K562 (cell line): Measurements from ENCODE around the gene NFKBIB. TPM values are rescaled to one million over a fixed set of nuclear protein-coding genes. Genes with fewer than 3 reads are reported as not detected.

Experiments used
- ATAC-seq: fragments of 200-7000 bp; cut with Tn5 transposase; 3 replicates; pipeline ENCODE4 v1.9.1; 2020; ENCODE audit warnings: moderate library complexity
- BruUV-seq: library from RNA; stranded (reverse); fragments of 400-500 nt; replicated peaks from 2 replicates; lab custom pipeline; 2021; lab: Mats Ljungman, UMichigan
- CTCF ChIA-PET: fragments of 300-600 bp; formaldehyde crosslinking; extraction: SDS; loops from one replicate; lab custom pipeline; 2021; ENCODE audit warnings: low intra/inter-chr PET ratio; lab: Yijun Ruan, JAX
- POLR2A ChIA-PET: fragments of 300-600, 350-650 bp; sonication (Branson Sonifier 250); formaldehyde crosslinking; extraction: SDS; loops from one replicate; lab custom pipeline; 2021; ENCODE audit warnings: antibody characterized with exemption, inconsistent platforms; lab: Yijun Ruan, JAX
- DNase-seq, 4 experiments: peaks; one replicate each; pipeline versions ENCODE4 v3.0.0 to v3.0.0-alpha.2; 2011 to 2018; ENCODE audit warnings: low spot score in 3 of 4, mixed read lengths in 3 of 4; ENCODE audit errors: extremely low read depth in 1 of 4
- FAIRE-seq: peaks from 2 replicates; lab custom pipeline; 2011; peaks lifted over from hg19 to GRCh38; lab: Jason Lieb, UNC
- H2AFZ ChIP-seq: 2 replicates; pipeline ENCODE4 v1.6.0; 2011; ENCODE audit warnings: low read depth, low read length, control low read depth, inconsistent platforms
- H3K27ac ChIP-seq: fragments of 200-600 bp; 3 replicates; pipeline ENCODE4 v1.8.0; 2011; ENCODE audit warnings: low read depth, mild to moderate bottlenecking, control low read depth, inconsistent platforms, low read length, moderate library complexity, mixed read lengths; ENCODE audit errors: extremely low read depth
- H3K27me3 ChIP-seq, 2 experiments: fragments of 300-600 bp in 1 of 2; 2 replicates in 1 of 2; 3 replicates in 1 of 2; pipeline versions ENCODE4 v1.6.0 to v1.8.0; 2011; ENCODE audit warnings: inconsistent platforms in 2 of 2, low read length in 2 of 2, mild to moderate bottlenecking in 1 of 2, mixed read lengths in 1 of 2, moderate library complexity in 1 of 2; ENCODE audit not compliant: control insufficient read depth in 2 of 2, insufficient read depth in 2 of 2
- H3K36me3 ChIP-seq: fragments of 300-600 bp; 3 replicates; pipeline ENCODE4 v1.8.0; 2011; ENCODE audit warnings: mild to moderate bottlenecking, low read length, inconsistent platforms; ENCODE audit not compliant: control insufficient read depth, insufficient read depth
- H3K4me1 ChIP-seq, 2 experiments: fragments of 200-600 bp in 1 of 2; replicated peaks in 1 of 2; 2 replicates in 1 of 2; 3 replicates in 1 of 2; pipeline versions ENCODE4 v1.5.1 to v1.8.0; 2011; ENCODE audit warnings: inconsistent platforms in 2 of 2, low read length in 2 of 2, mild to moderate bottlenecking in 1 of 2, mixed read lengths in 1 of 2, moderate library complexity in 1 of 2; ENCODE audit not compliant: control insufficient read depth in 2 of 2, insufficient read depth in 2 of 2
- H3K4me2 ChIP-seq: 2 replicates; pipeline ENCODE4 v1.6.1; 2011; ENCODE audit warnings: low read length, control low read depth, inconsistent platforms, mixed read lengths; ENCODE audit not compliant: insufficient read depth
- H3K4me3 ChIP-seq: fragments of 200-600 bp; sonication (generic), shearing (Covaris generic); 2 replicates; pipeline ENCODE4 v1.5.1; 2016; ENCODE audit warnings: control low read depth, inconsistent platforms
- H3K79me2 ChIP-seq: fragments of 200-600 bp; 3 replicates; pipeline ENCODE4 v1.8.0; 2011; ENCODE audit warnings: low read length, inconsistent platforms; ENCODE audit not compliant: control insufficient read depth, insufficient read depth
- H3K9ac ChIP-seq, 2 experiments: 2 replicates each; pipeline versions ENCODE4 v1.6.0 to v1.6.1; 2011; ENCODE audit warnings: low read depth in 2 of 2, low read length in 2 of 2, control low read depth in 1 of 2, inconsistent platforms in 1 of 2, mild to moderate bottlenecking in 1 of 2, mixed read lengths in 1 of 2; ENCODE audit not compliant: insufficient read depth in 1 of 2
- H3K9me1 ChIP-seq: one replicate; pipeline ENCODE4 v1.6.0; 2011; ENCODE audit warnings: inconsistent platforms, mild to moderate bottlenecking, low read length, moderate library complexity; ENCODE audit not compliant: control insufficient read depth, insufficient read depth
- H3K9me3 ChIP-seq: replicated peaks from 2 replicates; pipeline ENCODE4 v1.5.1; 2011; ENCODE audit warnings: low read depth, low read length, inconsistent platforms; ENCODE audit not compliant: control insufficient read depth, insufficient read depth
- H4K20me1 ChIP-seq: replicated peaks from 2 replicates; pipeline ENCODE4 v1.6.1; 2011; ENCODE audit warnings: low read length, inconsistent platforms, mixed read lengths; ENCODE audit not compliant: control insufficient read depth, insufficient read depth
- ASH1L ChIP-seq: fragments of 450-650 bp; IDR thresholded peaks from 2 replicates; pipeline ENCODE4 v1.6.1; 2018; ENCODE audit warnings: borderline replicate concordance, mild to moderate bottlenecking, low read depth; ENCODE audit not compliant: partially characterized antibody
- CBFA2T3 ChIP-seq: fragments of 450-650 bp; IDR thresholded peaks from 2 replicates; pipeline ENCODE4 v1.6.1; 2017
- CGGBP1 ChIP-seq: fragments of 250-450 bp; sonication (Bioruptor Pico); IDR thresholded peaks from 2 replicates; pipeline ENCODE4 v1.9.0; 2021; ENCODE audit warnings: mild to moderate bottlenecking
- CHD2 ChIP-seq: IDR thresholded peaks from 2 replicates; pipeline ENCODE4 v1.6.1; 2011; ENCODE audit warnings: low read depth, low read length
- CREM ChIP-seq: IDR thresholded peaks from 2 replicates; pipeline ENCODE4 v1.6.1; 2014; ENCODE audit warnings: antibody characterized with exemption, low read depth
- EGR1 ChIP-seq: fragments of 450-650 bp; conservative IDR thresholded peaks from 2 replicates; pipeline ENCODE4 v1.6.1; 2017; ENCODE audit warnings: mild to moderate bottlenecking
- ETV1 ChIP-seq: fragments of 450-650 bp; conservative IDR thresholded peaks from 2 replicates; pipeline ENCODE4 v1.6.1; 2016; ENCODE audit warnings: missing genetic modification characterization, control low read depth, low read depth, missing compliant biosample characterization
- GTF2E2 ChIP-seq: fragments of 200-800 bp; sonication (Bioruptor generic); IDR thresholded peaks from 2 replicates; pipeline ENCODE4 v1.6.1; 2016; ENCODE audit warnings: missing genetic modification characterization, missing compliant biosample characterization
- RBM14 ChIP-seq: fragments of 200-400 bp; formaldehyde crosslinking; IDR thresholded peaks from 2 replicates; pipeline ENCODE4 v1.6.1; 2018; ENCODE audit warnings: low read depth, mild to moderate bottlenecking, low read length, moderate library complexity, borderline replicate concordance; ENCODE audit not compliant: insufficient read depth
- RBM25 ChIP-seq: fragments of 200-400 bp; formaldehyde crosslinking; IDR thresholded peaks from 2 replicates; pipeline ENCODE4 v1.6.1; 2018; ENCODE audit warnings: low read length, low read depth, moderate library complexity; ENCODE audit not compliant: severe bottlenecking
- SFPQ ChIP-seq: fragments of 200-400 bp; formaldehyde crosslinking; IDR thresholded peaks from 2 replicates; pipeline ENCODE4 v1.6.1; 2017; ENCODE audit warnings: mild to moderate bottlenecking, low read depth, low read length, moderate library complexity
- THRB ChIP-seq: fragments of 450-650 bp; formaldehyde crosslinking; conservative IDR thresholded peaks from 2 replicates; pipeline ENCODE4 v1.4.0; 2022; ENCODE audit warnings: mild to moderate bottlenecking, missing genetic modification characterization
- USF2 ChIP-seq: sonication (generic); formaldehyde crosslinking; IDR thresholded peaks from 2 replicates; pipeline ENCODE4 v1.5.0; 2020; ENCODE audit warnings: missing genetic modification reagents
- ZBTB1 ChIP-seq: sonication (generic); formaldehyde crosslinking; IDR thresholded peaks from 2 replicates; pipeline ENCODE4 v1.8.1; 2023; ENCODE audit warnings: missing genetic modification reagents, low read depth, mild to moderate bottlenecking, borderline replicate concordance
- WGBS: fragments of 100-300 bp; shearing (Covaris generic); methylation state at CpG from one replicate; pipeline ENCODE4 v1.1.6; 2016; ENCODE audit warnings: low coverage, mixed read lengths; ENCODE audit not compliant: insufficient coverage; ENCODE audit errors: missing lambda C conversion rate; 5-methylcytosine and 5-hydroxymethylcytosine counted together
- in situ Hi-C: fragments of 300-500 bp; cut with MboI; formaldehyde crosslinking; loops from 4 replicates; pipeline ENCODE4 v1.15.0; 2018; ENCODE audit warnings: inconsistent platforms, mixed read lengths
- intact Hi-C: fragments of 100-400 bp; cut with micrococcal nuclease; formaldehyde crosslinking; loops from 2 replicates; pipeline ENCODE4 v1.14.2; 2022
- polyA plus RNA-seq, 8 experiments: library from polyadenylated mRNA; depleted of rRNA in 4 of 8; stranded (reverse) in 5 of 8; unstranded in 3 of 8; fragments of >200 nt; fragmentation: Nextera tagmentation in 2 of 8; fragmentation: Illumina TruSeq in 1 of 8; extraction: Ambion mirVana in 2 of 8; extraction: Trizol in 1 of 8; gene quantifications; 2 replicates each; pipeline versions ENCODE4 v1.2.1 to v1.2.3, GENCODE V29; 2011 to 2014; ENCODE audit warnings: inconsistent platforms in 1 of 8, missing spikeins in 1 of 8
- total RNA-seq, 7 experiments: library from RNA; depleted of rRNA in 6 of 7; stranded (reverse); fragments of >200 nt in 6 of 7; fragmentation: Illumina TruSeq in 2 of 7; extraction: Trizol in 2 of 7; gene quantifications; 2 replicates each; pipeline versions ENCODE4 v1.2.1 to v1.2.3, GENCODE V29; 2011 to 2021; ENCODE audit warnings: low replicate concordance in 1 of 7

Gene NFKBIB
- total and polyA plus RNA-seq, 9 of the 15 experiments (the other 6 are each of a cell fraction or from before 2014, with no cell fraction given): 1.5 to 44.9 (median 10.4) TPM

GRCh38 chr19:38921420-38922274 lies 21.9 kb downstream of the NFKBIB start (continued):
- TF ChIP-seq RBM14: no peak
- TF ChIP-seq GTF2E2 (tag): no peak
- no peak for TF ChIP-seq CGGBP1
- TF ChIP-seq RBM25: peak; percentile 79
- TF ChIP-seq THRB (CRISPR knock-in tag): no peak
- TF ChIP-seq, all 486 proteins: peak for 3

GRCh38 chr19:38922482-38922881 lies 22.7 kb downstream of the NFKBIB start:
- WGBS: 59% methylated on average over 5 of the region's 5 CpGs

More at GRCh38 chr19:38922482-38922881, 22.7 kb downstream of the NFKBIB start:
- Histone ChIP-seq H4K20me1 (no peaks in the 10 kb centered on the region), H3K27ac (no peak overlapping the region), H3K4me3 (no peak overlapping the region), H3K9me3 (no peaks in the 10 kb centered on the region), H3K79me2 (peaks cover 3% of the 10 kb centered on the region; the same call in 1 of the 3 replicates), H3K4me2 (no peak overlapping the region), H3K4me1 (peaks cover 0 to 31% of the 10 kb centered on the region in 2 experiments; a peak in 3 of 5 replicates), H3K9ac (peak overlapping the region in 1 of 2 experiments; percentile 35; a peak in 1 of 4 replicates), H3K27me3 (no peaks in the 10 kb centered on the region), H2AFZ (no peak overlapping the region), H3K9me1 (no peaks in the 10 kb centered on the region), H3K36me3 (peaks cover 50% of the 10 kb centered on the region; the same call in 1 of the 3 replicates)
- DNase-seq (peak in 2 of 4 experiments; percentile 13), FAIRE-seq (no peak), ATAC-seq (no peak)
- intact Hi-C loops (no loop called here), in situ Hi-C loops (loop anchor here (10.0 kb wide), 1 partner anchor 398 kb away; no protein-coding TSS in a partner anchor)
- POLR2A ChIA-PET: interaction anchor here (1.1 kb wide), 1 partner anchor 8 kb away, joined by 3 read pairs; the partner anchor contains the start of genes MRPS12 and SARS2
- TF ChIP-seq ZBTB1 (CRISPR knock-in tag) (no peak), ASH1L (no peak), SFPQ (no peak), CBFA2T3 (peak; percentile 24; the same call in 1 of the 2 replicates), ETV1 (no peak), CREM (no peak), USF2 (CRISPR knock-in tag) (no peak), CHD2 (peak; percentile 68), EGR1 (no peak)
- no TSS peak for BruUV-seq
- CTCF ChIA-PET: no interaction called here
